MM.1S (cell line): ENCODE data around the gene USP40.

Experiments
- DNase-seq: peaks from one replicate; pipeline ENCODE4 v3.0.0-alpha.2; 2015
- H2AFZ ChIP-seq: fragments of 300-600 bp; sonication (generic); 2 replicates; pipeline ENCODE4 v1.6.0; 2016; ENCODE audit warnings: antibody characterized with exemption, low read length
- H3F3A ChIP-seq: fragments of 300-600 bp; sonication (generic); 2 replicates; pipeline ENCODE4 v1.6.1; 2016; ENCODE audit warnings: mild to moderate bottlenecking, antibody characterized with exemption, low read length, moderate library complexity, mixed read lengths; ENCODE audit not compliant: insufficient read depth
- H3K27ac ChIP-seq: fragments of 300-600 bp; sonication (generic); 2 replicates; pipeline ENCODE4 v1.5.1; 2016; ENCODE audit warnings: mild to moderate bottlenecking, low read length
- H3K27me3 ChIP-seq: fragments of 300-600 bp; sonication (generic); replicated peaks from 2 replicates; pipeline ENCODE4 v1.6.0; 2016; ENCODE audit warnings: low read length; ENCODE audit not compliant: insufficient read depth
- H3K36me3 ChIP-seq: fragments of 300-600 bp; sonication (generic); replicated peaks from 2 replicates; pipeline ENCODE4 v1.6.1; 2016; ENCODE audit warnings: mild to moderate bottlenecking, low read length, mixed read lengths; ENCODE audit not compliant: insufficient read depth
- H3K4me1 ChIP-seq: fragments of 300-600 bp; sonication (generic); 2 replicates; pipeline ENCODE4 v1.6.1; 2016; ENCODE audit warnings: low read length, mixed read lengths
- H3K4me2 ChIP-seq: fragments of 300-600 bp; sonication (generic); 2 replicates; pipeline ENCODE4 v1.6.0; 2016; ENCODE audit warnings: low read depth, low read length
- H3K4me3 ChIP-seq: fragments of 300-600 bp; sonication (generic); 2 replicates; pipeline ENCODE4 v1.5.1; 2016; ENCODE audit warnings: low read length, mixed read lengths
- H3K79me2 ChIP-seq: fragments of 300-600 bp; sonication (generic); 2 replicates; pipeline ENCODE4 v1.6.1; 2016; ENCODE audit warnings: mixed run types, low read length, mixed read lengths
- H3K9ac ChIP-seq: fragments of 300-600 bp; sonication (generic); 2 replicates; pipeline ENCODE4 v1.6.1; 2016; ENCODE audit warnings: low read length, mixed read lengths
- H3K9me2 ChIP-seq: fragments of 300-600 bp; sonication (generic); replicated peaks from 2 replicates; pipeline ENCODE4 v1.6.1; 2016; ENCODE audit warnings: mild to moderate bottlenecking, low read length, mixed read lengths; ENCODE audit not compliant: insufficient read depth
- H3K9me3 ChIP-seq: fragments of 300-600 bp; sonication (generic); replicated peaks from 2 replicates; pipeline ENCODE4 v1.6.1; 2016; ENCODE audit warnings: mild to moderate bottlenecking, low read length, mixed read lengths; ENCODE audit not compliant: insufficient read depth
- H4K20me1 ChIP-seq: fragments of 300-600 bp; sonication (generic); 2 replicates; pipeline ENCODE4 v1.6.1; 2016; ENCODE audit warnings: mild to moderate bottlenecking, low read length, moderate library complexity, mixed read lengths; ENCODE audit not compliant: insufficient read depth
- CTCF ChIP-seq: fragments of 300-600 bp; sonication (generic); IDR thresholded peaks from 2 replicates; pipeline ENCODE4 v1.5.1; 2016; ENCODE audit warnings: antibody characterized with exemption, low read length, mixed read lengths
- EZH2 ChIP-seq: fragments of 300-600 bp; sonication (generic); optimal IDR thresholded peaks from 2 replicates; pipeline ENCODE3; 2017; ENCODE audit warnings: low read depth, mild to moderate bottlenecking, antibody characterized with exemption, low read length, mixed read lengths
- EZH2phosphoT487 ChIP-seq: fragments of 300-600 bp; sonication (generic); IDR thresholded peaks from 2 replicates; pipeline ENCODE4 v1.6.1; 2018; ENCODE audit warnings: antibody characterized with exemption, low read length

Gene USP40

DNA sequence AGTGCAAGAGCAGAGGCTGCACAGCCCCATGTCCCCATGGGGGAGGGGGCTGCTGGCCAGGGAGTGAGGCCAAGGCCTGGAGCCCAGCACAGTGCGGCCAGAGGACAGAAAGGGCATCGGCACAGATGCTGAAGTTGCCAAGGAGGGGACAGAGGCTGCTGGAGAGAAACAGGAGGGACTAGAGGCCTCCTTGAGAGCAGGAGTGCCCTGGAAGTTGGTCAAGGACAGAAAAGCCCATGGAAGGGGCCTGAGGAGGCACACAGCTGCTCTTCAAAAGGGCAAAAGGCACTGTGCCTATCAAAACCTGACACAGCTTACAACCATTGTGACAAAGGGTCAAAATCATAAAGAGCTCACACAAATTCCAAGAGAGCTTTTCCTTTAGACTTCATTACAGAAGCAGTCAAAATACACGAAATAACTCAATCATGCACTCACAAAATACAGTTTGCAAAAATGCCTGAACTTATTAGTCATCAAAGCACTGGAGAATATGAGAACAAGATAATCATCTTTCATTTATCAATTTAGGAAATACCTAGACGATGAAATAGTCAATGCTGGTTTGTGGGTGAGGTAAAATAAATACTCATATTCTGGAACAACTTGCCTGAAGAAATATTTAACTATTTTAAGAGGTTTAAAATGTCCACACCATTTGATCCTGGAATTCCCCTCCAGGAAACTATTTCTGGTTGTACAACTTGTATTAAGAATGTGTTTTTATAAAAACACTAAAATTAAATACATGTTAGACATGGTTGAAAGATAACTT, 79.6 kb downstream of the USP40 start:
- H3K27ac ChIP-seq: no peak overlapping the region
- H4K20me1 ChIP-seq: no peaks in the 10 kb centered on the region
- no peaks in the 10 kb centered on the region for H3K36me3 ChIP-seq
- no peaks in the 10 kb centered on the region for H3K27me3 ChIP-seq
- TF ChIP-seq EZH2phosphoT487 (no peak), EZH2 (no peak), CTCF (no peak)
- H2AFZ ChIP-seq: no peak overlapping the region
- H3K9ac ChIP-seq: no peak overlapping the region
- H3K9me2 ChIP-seq: no peaks in the 10 kb centered on the region
- no peaks in the 10 kb centered on the region for H3K79me2 ChIP-seq
- no peak for DNase-seq
- H3K9me3 ChIP-seq: no peaks in the 10 kb centered on the region
- H3K4me3 ChIP-seq: no peak overlapping the region
- H3F3A ChIP-seq: no peaks in the 10 kb centered on the region
- no peaks in the 10 kb centered on the region for H3K4me1 ChIP-seq
- no peak overlapping the region for H3K4me2 ChIP-seq

DNA sequence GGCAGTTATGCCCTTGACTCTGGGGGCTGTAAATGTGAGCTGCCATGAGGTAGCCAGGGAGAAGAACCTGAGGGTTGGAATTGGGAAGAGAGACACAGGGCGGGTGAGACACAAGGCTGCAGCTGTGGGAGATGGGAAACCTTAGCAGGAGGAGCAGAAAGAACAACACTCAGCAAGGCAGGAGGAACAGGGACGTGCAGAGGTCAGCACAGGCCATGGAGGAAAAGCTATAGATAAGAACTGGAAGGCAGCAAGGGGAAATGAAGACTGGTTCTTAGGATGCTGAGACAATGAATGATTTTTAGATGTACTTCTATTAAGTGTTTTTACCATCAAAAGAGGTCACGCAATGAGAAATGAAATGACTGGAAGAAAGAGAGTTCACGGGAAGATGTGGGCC, 80.2 kb downstream of the USP40 start:
- no peaks in the 10 kb centered on the region for H3K9me3 ChIP-seq
- no peak for DNase-seq
- no peak overlapping the region for H3K4me2 ChIP-seq
- no peak overlapping the region for H3K27ac ChIP-seq
- TF ChIP-seq CTCF: no peak
- no peak overlapping the region for H2AFZ ChIP-seq
- H3K9me2 ChIP-seq: no peaks in the 10 kb centered on the region
- H3K4me1 ChIP-seq: no peaks in the 10 kb centered on the region
- no peaks in the 10 kb centered on the region for H3K27me3 ChIP-seq
- no peaks in the 10 kb centered on the region for H3K36me3 ChIP-seq
- no peak overlapping the region for H3K9ac ChIP-seq
- no peaks in the 10 kb centered on the region for H3F3A ChIP-seq
- H4K20me1 ChIP-seq: no peaks in the 10 kb centered on the region
- no peak overlapping the region for H3K4me3 ChIP-seq
- no peaks in the 10 kb centered on the region for H3K79me2 ChIP-seq

DNA sequence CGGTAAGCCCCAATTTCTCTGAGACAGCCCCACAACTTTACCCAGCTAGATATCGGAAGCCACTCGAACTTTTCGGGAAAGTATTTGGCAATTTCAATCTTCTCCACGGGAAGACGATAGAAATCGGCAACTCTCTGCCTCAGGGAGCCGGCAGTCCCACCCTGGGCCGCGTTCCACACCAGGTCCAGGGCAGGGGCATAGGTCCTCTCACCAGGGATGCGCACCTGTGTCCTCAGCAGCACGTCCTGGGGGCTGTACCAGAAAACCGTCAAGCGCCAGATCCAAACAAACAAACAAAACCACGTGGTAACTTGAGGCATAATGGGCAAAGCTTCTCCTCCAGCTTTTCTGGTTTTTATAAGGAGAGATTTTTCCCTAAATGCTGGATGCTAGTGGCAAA, 80.9 kb downstream of the USP40 start:
- no peaks in the 10 kb centered on the region for H3K9me2 ChIP-seq
- H3K4me3 ChIP-seq: no peak overlapping the region
- H3K79me2 ChIP-seq: no peaks in the 10 kb centered on the region
- no peaks in the 10 kb centered on the region for H3K27me3 ChIP-seq
- no peaks in the 10 kb centered on the region for H3K36me3 ChIP-seq
- no peak overlapping the region for H3K27ac ChIP-seq
- no peak overlapping the region for H3K9ac ChIP-seq
- no peaks in the 10 kb centered on the region for H3K9me3 ChIP-seq
- DNase-seq: no peak
- H4K20me1 ChIP-seq: no peaks in the 10 kb centered on the region
- H3K4me1 ChIP-seq: no peaks in the 10 kb centered on the region
- no peak overlapping the region for H3K4me2 ChIP-seq
- no peaks in the 10 kb centered on the region for H3F3A ChIP-seq
- no peak for TF ChIP-seq EZH2
- TF ChIP-seq CTCF: no peak
- TF ChIP-seq EZH2phosphoT487: no peak
- no peak overlapping the region for H2AFZ ChIP-seq
